GM12873 (cell line): Measurements from ENCODE around the gene MRPL18.

Source experiments
- CTCF ChIP-seq: IDR thresholded peaks from 2 replicates; pipeline ENCODE4 v1.5.1; 2012; ENCODE audit warnings: low read depth, mild to moderate bottlenecking, moderate library complexity, low read length, control low read depth; ENCODE audit not compliant: insufficient read depth; ENCODE audit errors: missing control alignments

MRPL18 gene

GRCh38 chr6:159754959-159755914 is 35.0 kb upstream of the MRPL18 start:
- TF ChIP-seq CTCF = no peak

GRCh38 chr6:159756508-159756907 is 33.8 kb upstream of the MRPL18 start:
- no peak for TF ChIP-seq CTCF

GRCh38 chr6:159758031-159759001 is 32.0 kb upstream of the MRPL18 start:
- TF ChIP-seq CTCF = peak; percentile 24

- no peak for TF ChIP-seq CTCF
Observed at GRCh38 chr6:159759645-159760044, 30.6 kb upstream of the MRPL18 start.

- no peak for TF ChIP-seq CTCF
Observed at GRCh38 chr6:159760602-159761057, 29.6 kb upstream of the MRPL18 start.

- no peak for TF ChIP-seq CTCF
Observed at GRCh38 chr6:159761129-159761872, 29.0 kb upstream of the MRPL18 start.
